Liver (tissue), 3 donors: Measurements from ENCODE around the gene CEP68.

Experiments used
- ATF3 ChIP-seq: IDR thresholded peaks from 2 replicates; pipeline ENCODE4 v1.6.1; 2016; ENCODE audit warnings: antibody characterized with exemption
- CTCF ChIP-seq: fragments of 150-350 bp; IDR thresholded peaks from 2 replicates; pipeline ENCODE4 v1.5.1; 2017; ENCODE audit warnings: improper control_type of control experiment, low read depth, low read length; ENCODE audit not compliant: missing input control
- GABPA ChIP-seq, 2 donors: IDR thresholded peaks in 1 of 2; conservative IDR thresholded peaks in 1 of 2; 2 replicates each; pipeline ENCODE4 v1.6.1; 2016; ENCODE audit warnings: antibody characterized with exemption in 2 of 2, mild to moderate bottlenecking in 1 of 2, moderate library complexity in 1 of 2
- HNF4G ChIP-seq: IDR thresholded peaks from 2 replicates; pipeline ENCODE4 v1.6.1; 2016; ENCODE audit warnings: antibody characterized with exemption
- JUND ChIP-seq, 2 donors: IDR thresholded peaks; 2 replicates each; pipeline ENCODE4 v1.6.1; 2016; ENCODE audit warnings: antibody characterized with exemption in 2 of 2
- NR2F2 ChIP-seq: IDR thresholded peaks from 2 replicates; pipeline ENCODE4 v1.6.1; 2016; ENCODE audit warnings: antibody characterized with exemption
- RAD21 ChIP-seq, 2 donors: IDR thresholded peaks; 2 replicates each; pipeline ENCODE4 v1.6.1; 2016; ENCODE audit warnings: antibody characterized with exemption in 2 of 2, mild to moderate bottlenecking in 2 of 2
- REST ChIP-seq: IDR thresholded peaks from 2 replicates; pipeline ENCODE4 v1.6.1; 2016; ENCODE audit warnings: antibody characterized with exemption, mild to moderate bottlenecking
- SP1 ChIP-seq: IDR thresholded peaks from 2 replicates; pipeline ENCODE4 v1.6.1; 2018; ENCODE audit warnings: antibody characterized with exemption, mild to moderate bottlenecking
- TAF1 ChIP-seq: conservative IDR thresholded peaks from 2 replicates; pipeline ENCODE4 v1.6.1; 2016; ENCODE audit warnings: antibody characterized with exemption, mild to moderate bottlenecking
- YY1 ChIP-seq: IDR thresholded peaks from 2 replicates; pipeline ENCODE4 v1.6.1; 2016; ENCODE audit warnings: antibody characterized with exemption, mild to moderate bottlenecking
- ZBTB33 ChIP-seq: IDR thresholded peaks from 2 replicates; pipeline ENCODE4 v1.6.1; 2016; ENCODE audit warnings: antibody characterized with exemption
- donor health status: healthy.
- donor health status: healthy.

- TF ChIP-seq CTCF, result no peak
- TF ChIP-seq SP1, result no peak
- no peak for TF ChIP-seq JUND (IDR thresholded peaks at IDR 0.05)
- no peak for TF ChIP-seq REST
- no peak for TF ChIP-seq YY1
- no peak for TF ChIP-seq HNF4G
- TF ChIP-seq ATF3, result no peak
- TF ChIP-seq ZBTB33, result no peak
- no peak for TF ChIP-seq TAF1
- TF ChIP-seq RAD21 (IDR thresholded peaks at IDR 0.05), result no peak
- no peak for TF ChIP-seq GABPA (IDR thresholded peaks at IDR 0.05 in 1 of 2, conservative IDR thresholded peaks at IDR 0.05 in 1 of 2)
- no peak for TF ChIP-seq NR2F2
These were observed 28.9 kb downstream of the CEP68 start for GRCh38 chr2:65085148-65085547.
